Measurements from ENCODE around the gene ATXN7L1.

DNA sequence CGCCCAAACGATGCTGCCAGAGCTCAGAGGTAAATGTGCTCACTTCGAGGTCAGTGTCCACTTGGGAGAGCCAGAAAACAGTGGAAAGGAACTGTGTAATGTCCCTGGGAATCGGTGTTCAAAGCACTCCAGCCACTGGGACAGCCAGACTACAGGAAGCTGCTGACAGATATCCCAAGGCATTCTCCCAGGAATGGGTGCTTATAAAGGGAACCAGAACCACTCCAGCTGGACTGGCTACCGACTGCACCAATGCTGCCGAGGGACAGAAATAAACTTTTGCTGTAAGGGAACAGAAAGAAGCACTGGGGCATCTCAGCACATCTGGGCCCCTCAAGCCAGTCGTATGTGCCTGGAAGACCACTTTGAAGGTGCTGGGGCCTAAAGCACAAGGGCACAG lies 76.7 kb downstream of the ATXN7L1 start:
- TF ChIP-seq POLR2A (IDR thresholded peaks at IDR 0.05) = no peak
- TF ChIP-seq, protein P1, sequence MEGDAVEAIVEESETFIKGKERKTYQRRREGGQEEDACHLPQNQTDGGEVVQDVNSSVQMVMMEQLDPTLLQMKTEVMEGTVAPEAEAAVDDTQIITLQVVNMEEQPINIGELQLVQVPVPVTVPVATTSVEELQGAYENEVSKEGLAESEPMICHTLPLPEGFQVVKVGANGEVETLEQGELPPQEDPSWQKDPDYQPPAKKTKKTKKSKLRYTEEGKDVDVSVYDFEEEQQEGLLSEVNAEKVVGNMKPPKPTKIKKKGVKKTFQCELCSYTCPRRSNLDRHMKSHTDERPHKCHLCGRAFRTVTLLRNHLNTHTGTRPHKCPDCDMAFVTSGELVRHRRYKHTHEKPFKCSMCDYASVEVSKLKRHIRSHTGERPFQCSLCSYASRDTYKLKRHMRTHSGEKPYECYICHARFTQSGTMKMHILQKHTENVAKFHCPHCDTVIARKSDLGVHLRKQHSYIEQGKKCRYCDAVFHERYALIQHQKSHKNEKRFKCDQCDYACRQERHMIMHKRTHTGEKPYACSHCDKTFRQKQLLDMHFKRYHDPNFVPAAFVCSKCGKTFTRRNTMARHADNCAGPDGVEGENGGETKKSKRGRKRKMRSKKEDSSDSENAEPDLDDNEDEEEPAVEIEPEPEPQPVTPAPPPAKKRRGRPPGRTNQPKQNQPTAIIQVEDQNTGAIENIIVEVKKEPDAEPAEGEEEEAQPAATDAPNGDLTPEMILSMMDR (IDR thresholded peaks at IDR 0.05) = no peak
